OCI-LY3 (cell line): ENCODE data around the gene DEFB118.

ENCODE experiments used
- H2AFZ ChIP-seq: fragments of 200-600, 300-600 bp; shearing (Covaris generic); 2 replicates; pipeline ENCODE4 v1.6.0; 2014; ENCODE audit warnings: antibody characterized with exemption, low read depth, low read length
- H3K27ac ChIP-seq: fragments of 200-600, 300-600 bp; sonication (generic); 2 replicates; pipeline ENCODE4 v1.5.1; 2014; ENCODE audit warnings: mild to moderate bottlenecking, low read length, moderate library complexity, mixed read lengths
- H3K27me3 ChIP-seq: fragments of 200-600, 300-600 bp; sonication (generic); 2 replicates; pipeline ENCODE4 v1.6.1; 2014; ENCODE audit warnings: low read depth, low read length, mixed read lengths
- H3K36me3 ChIP-seq: fragments of 200-600, 300-600 bp; sonication (generic); replicated peaks from 2 replicates; pipeline ENCODE3; 2014; ENCODE audit warnings: low read depth, low read length, mixed read lengths
- H3K4me1 ChIP-seq: fragments of 300-600, 200-600 bp; sonication (generic); 2 replicates; pipeline ENCODE4 v1.6.1; 2014; ENCODE audit warnings: low read length, mixed read lengths
- H3K4me2 ChIP-seq: fragments of 200-600, 300-600 bp; sonication (generic); 2 replicates; pipeline ENCODE4 v1.6.1; 2014; ENCODE audit warnings: low read length, mixed read lengths
- H3K4me3 ChIP-seq: fragments of 300-600, 200-600 bp; sonication (generic); 2 replicates; pipeline ENCODE4 v1.5.1; 2014; ENCODE audit warnings: antibody characterized with exemption, mild to moderate bottlenecking, low read length, moderate library complexity
- H3K79me2 ChIP-seq: fragments of 300-600, 200-600 bp; shearing (Covaris generic); 2 replicates; pipeline ENCODE4 v1.6.1; 2014; ENCODE audit warnings: mild to moderate bottlenecking, low read length, mixed read lengths
- H3K9ac ChIP-seq: fragments of 300-600, 200-600 bp; shearing (Covaris generic); 2 replicates; pipeline ENCODE4 v1.6.0; 2014; ENCODE audit warnings: mild to moderate bottlenecking, low read length, moderate library complexity
- H3K9me3 ChIP-seq: fragments of 200-600, 300-600 bp; shearing (Covaris generic); 2 replicates; pipeline ENCODE4 v1.6.1; 2014; ENCODE audit warnings: low read length, mixed read lengths; ENCODE audit not compliant: insufficient read depth
- H4K20me1 ChIP-seq: fragments of 200-600, 300-600 bp; sonication (generic); 2 replicates; pipeline ENCODE4 v1.6.1; 2016; ENCODE audit warnings: low read length, mixed read lengths; ENCODE audit not compliant: insufficient read depth
- CTCF ChIP-seq: fragments of 200-600, 300-600 bp; sonication (generic); IDR thresholded peaks from 2 replicates; pipeline ENCODE4 v1.5.1; 2014; ENCODE audit warnings: antibody characterized with exemption, low read length, low read depth
- EZH2phosphoT487 ChIP-seq: fragments of 200-600 bp; shearing (Covaris generic); IDR thresholded peaks from 2 replicates; pipeline ENCODE4 v1.6.1; 2018; ENCODE audit warnings: antibody characterized with exemption, mixed run types, low read depth

The DEFB118 gene, protein sequence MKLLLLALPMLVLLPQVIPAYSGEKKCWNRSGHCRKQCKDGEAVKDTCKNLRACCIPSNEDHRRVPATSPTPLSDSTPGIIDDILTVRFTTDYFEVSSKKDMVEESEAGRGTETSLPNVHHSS

GRCh38 chr20:31368301-31368700 lies at the start of gene DEFB118:
TSS of gene DEFB118 (plus strand) at chr20:31368601. CDS start at chr20:31368651, 50 bp downstream.
- H3K27ac ChIP-seq = no peak within 1 kb of the TSS
- H3K36me3 ChIP-seq = no peaks in the 10 kb centered on the region
- no peaks in the 10 kb centered on the region for H3K27me3 ChIP-seq
- H3K4me2 ChIP-seq = no peak within 1 kb of the TSS
- no peak within 1 kb of the TSS for H3K9ac ChIP-seq
- TF ChIP-seq CTCF (no peak), EZH2phosphoT487 (no peak)
- no peak within 1 kb of the TSS for H3K4me3 ChIP-seq
- no peaks in the 10 kb centered on the region for H3K9me3 ChIP-seq
- H4K20me1 ChIP-seq = no peaks in the 10 kb centered on the region
- H2AFZ ChIP-seq = no peak within 1 kb of the TSS
- no peaks in the 10 kb centered on the region for H3K4me1 ChIP-seq
- H3K79me2 ChIP-seq = no peaks in the 10 kb centered on the region

GRCh38 chr20:31322504-31322903 lies 45.9 kb upstream of the DEFB118 start:
- TF ChIP-seq CTCF = no peak
- H3K79me2 ChIP-seq = no peaks in the 10 kb centered on the region
- peaks cover 6% of the 10 kb centered on the region; the same call in 1 of the 2 replicates for H3K9me3 ChIP-seq
- H3K4me2 ChIP-seq = no peak overlapping the region
- H3K9ac ChIP-seq = no peak overlapping the region
- no peaks in the 10 kb centered on the region for H3K27me3 ChIP-seq
- H3K27ac ChIP-seq = no peak overlapping the region
- H2AFZ ChIP-seq = no peak overlapping the region
- no peaks in the 10 kb centered on the region for H4K20me1 ChIP-seq
- H3K4me3 ChIP-seq = no peak overlapping the region
- H3K4me1 ChIP-seq = no peaks in the 10 kb centered on the region
- H3K36me3 ChIP-seq = no peaks in the 10 kb centered on the region

DNA sequence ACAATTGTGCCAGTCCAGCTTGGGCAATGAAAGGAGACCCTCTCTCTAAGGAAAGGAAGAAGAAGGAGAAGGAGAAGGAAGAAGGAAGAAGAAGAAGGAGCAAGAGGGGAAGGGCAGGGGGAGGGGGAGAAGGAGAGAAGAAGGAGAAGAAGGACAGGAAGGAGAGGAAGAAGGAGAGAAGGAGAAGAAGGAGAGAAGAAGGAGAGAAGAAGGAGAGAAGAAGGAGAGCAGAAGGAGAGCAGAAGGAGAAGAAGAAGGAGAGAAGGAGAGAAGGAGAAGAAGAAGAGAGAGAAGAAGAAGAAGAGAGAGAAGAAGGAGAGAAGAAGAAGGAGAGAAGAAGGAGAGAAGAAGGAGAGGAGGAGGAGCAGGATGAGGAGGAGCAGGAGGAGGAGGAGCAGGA lies 37.5 kb upstream of the DEFB118 start:
- H3K4me3 ChIP-seq = no peak overlapping the region
- no peak overlapping the region for H3K27ac ChIP-seq
- H3K4me2 ChIP-seq = no peak overlapping the region
- no peak overlapping the region for H2AFZ ChIP-seq
- no peak overlapping the region for H3K9ac ChIP-seq
- TF ChIP-seq CTCF (no peak), EZH2phosphoT487 (no peak)
- H3K9me3 ChIP-seq = no peaks in the 10 kb centered on the region
- no peaks in the 10 kb centered on the region for H3K4me1 ChIP-seq
- no peaks in the 10 kb centered on the region for H3K27me3 ChIP-seq
- H3K79me2 ChIP-seq = no peaks in the 10 kb centered on the region
- H4K20me1 ChIP-seq = no peaks in the 10 kb centered on the region
- no peaks in the 10 kb centered on the region for H3K36me3 ChIP-seq

- H3K4me3 ChIP-seq = no peak overlapping the region
- H3K36me3 ChIP-seq = no peaks in the 10 kb centered on the region
- no peak for TF ChIP-seq EZH2phosphoT487
- TF ChIP-seq CTCF = no peak
- H3K79me2 ChIP-seq = no peaks in the 10 kb centered on the region
- no peak overlapping the region for H3K9ac ChIP-seq
- no peak overlapping the region for H2AFZ ChIP-seq
- H3K4me2 ChIP-seq = no peak overlapping the region
- H3K9me3 ChIP-seq = no peaks in the 10 kb centered on the region; the same call in 1 of the 2 replicates
- no peaks in the 10 kb centered on the region for H3K4me1 ChIP-seq
- H4K20me1 ChIP-seq = no peaks in the 10 kb centered on the region
- no peak overlapping the region for H3K27ac ChIP-seq
- H3K27me3 ChIP-seq = peaks cover 2% of the 10 kb centered on the region; the same call in 1 of the 2 replicates
Measured at GRCh38 chr20:31341470-31341869, 26.9 kb upstream of the DEFB118 start.
